ENCODE results near the gene PCCA.

DNA sequence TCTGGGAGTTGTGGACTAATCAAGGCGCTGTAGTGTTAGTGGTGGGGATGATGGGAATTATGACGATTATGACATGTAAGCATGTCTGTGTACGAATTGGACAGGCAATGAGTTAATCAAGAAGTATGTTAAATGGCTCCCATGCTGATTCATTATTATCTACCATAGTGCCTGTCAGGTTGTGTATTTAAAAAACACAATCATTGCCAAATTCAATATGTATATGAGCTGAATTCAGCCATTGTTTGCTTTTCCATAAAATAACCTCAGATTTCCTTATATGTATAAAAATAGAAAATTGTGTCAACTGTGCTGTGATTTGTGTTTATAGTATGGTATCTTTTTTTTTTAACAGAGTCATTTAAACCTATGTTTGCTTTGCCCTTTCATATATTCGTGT lies 37.1 kb downstream of the PCCA start:
- TF ChIP-seq, protein P1, sequence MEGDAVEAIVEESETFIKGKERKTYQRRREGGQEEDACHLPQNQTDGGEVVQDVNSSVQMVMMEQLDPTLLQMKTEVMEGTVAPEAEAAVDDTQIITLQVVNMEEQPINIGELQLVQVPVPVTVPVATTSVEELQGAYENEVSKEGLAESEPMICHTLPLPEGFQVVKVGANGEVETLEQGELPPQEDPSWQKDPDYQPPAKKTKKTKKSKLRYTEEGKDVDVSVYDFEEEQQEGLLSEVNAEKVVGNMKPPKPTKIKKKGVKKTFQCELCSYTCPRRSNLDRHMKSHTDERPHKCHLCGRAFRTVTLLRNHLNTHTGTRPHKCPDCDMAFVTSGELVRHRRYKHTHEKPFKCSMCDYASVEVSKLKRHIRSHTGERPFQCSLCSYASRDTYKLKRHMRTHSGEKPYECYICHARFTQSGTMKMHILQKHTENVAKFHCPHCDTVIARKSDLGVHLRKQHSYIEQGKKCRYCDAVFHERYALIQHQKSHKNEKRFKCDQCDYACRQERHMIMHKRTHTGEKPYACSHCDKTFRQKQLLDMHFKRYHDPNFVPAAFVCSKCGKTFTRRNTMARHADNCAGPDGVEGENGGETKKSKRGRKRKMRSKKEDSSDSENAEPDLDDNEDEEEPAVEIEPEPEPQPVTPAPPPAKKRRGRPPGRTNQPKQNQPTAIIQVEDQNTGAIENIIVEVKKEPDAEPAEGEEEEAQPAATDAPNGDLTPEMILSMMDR (IDR thresholded peaks at IDR 0.05): no peak
- no peak for TF ChIP-seq POLR2A (IDR thresholded peaks at IDR 0.05)

All from adrenal gland (tissue), 5 donors.